HEK293T (cell line): Measurements from ENCODE around the gene DCAF12.

Source experiments
- CTCF ChIA-PET: fragments of 350-600 bp; formaldehyde crosslinking; extraction: SDS; loops from one replicate; lab custom pipeline; 2021; ENCODE audit warnings: antibody characterized with exemption, inconsistent platforms; lab: Yijun Ruan, JAX
- POLR2A ChIA-PET: fragments of 350-600 bp; formaldehyde crosslinking; extraction: SDS; loops from one replicate; lab custom pipeline; 2020; ENCODE audit warnings: antibody characterized with exemption, inconsistent platforms; lab: Yijun Ruan, JAX
- DNase-seq: peaks from one replicate; pipeline ENCODE4 v3.0.0; 2012; ENCODE audit warnings: mixed read lengths; ENCODE audit errors: extremely low spot score
- ARNT ChIP-seq: fragments of 450-650 bp; IDR thresholded peaks from 2 replicates; pipeline ENCODE4 v1.6.1; 2017; ENCODE audit warnings: mild to moderate bottlenecking
- BHLHE40 ChIP-seq: fragments of 450-650 bp; IDR thresholded peaks from 2 replicates; pipeline ENCODE4 v1.6.1; 2016; ENCODE audit warnings: mild to moderate bottlenecking, moderate library complexity, borderline replicate concordance
- CTBP1 ChIP-seq: fragments of 450-650 bp; IDR thresholded peaks from 2 replicates; pipeline ENCODE4 v1.6.1; 2016; ENCODE audit warnings: borderline replicate concordance
- ELF4 ChIP-seq: fragments of 450-650 bp; IDR thresholded peaks from 2 replicates; pipeline ENCODE4 v1.6.1; 2017; ENCODE audit warnings: antibody characterized with exemption
- FOXA1 ChIP-seq: fragments of 450-650 bp; IDR thresholded peaks from 2 replicates; pipeline ENCODE4 v1.6.1; 2016; ENCODE audit warnings: mild to moderate bottlenecking
- FOXK2 ChIP-seq: fragments of 450-650 bp; IDR thresholded peaks from 2 replicates; pipeline ENCODE4 v1.6.1; 2016; ENCODE audit warnings: mild to moderate bottlenecking
- FOXM1 ChIP-seq: fragments of 450-650 bp; IDR thresholded peaks from 2 replicates; pipeline ENCODE4 v1.6.1; 2017; ENCODE audit warnings: mild to moderate bottlenecking, borderline replicate concordance
- HDGF ChIP-seq: fragments of 450-650 bp; IDR thresholded peaks from 2 replicates; pipeline ENCODE4 v1.6.1; 2017; ENCODE audit warnings: antibody characterized with exemption, borderline replicate concordance
- L3MBTL2 ChIP-seq: fragments of 450-650 bp; conservative IDR thresholded peaks from 2 replicates; pipeline ENCODE4 v1.6.1; 2016; ENCODE audit warnings: mild to moderate bottlenecking
- LEF1 ChIP-seq: fragments of 450-650 bp; IDR thresholded peaks from 2 replicates; pipeline ENCODE4 v1.6.1; 2017; ENCODE audit warnings: mild to moderate bottlenecking, borderline replicate concordance
- NFRKB ChIP-seq: fragments of 450-650 bp; IDR thresholded peaks from 2 replicates; pipeline ENCODE4 v1.6.1; 2016; ENCODE audit warnings: mild to moderate bottlenecking, moderate library complexity
- SP1 ChIP-seq: fragments of 450-650 bp; IDR thresholded peaks from 2 replicates; pipeline ENCODE4 v1.6.1; 2017
- SUZ12 ChIP-seq: fragments of 450-650 bp; IDR thresholded peaks from 2 replicates; pipeline ENCODE4 v1.6.1; 2016; ENCODE audit warnings: mild to moderate bottlenecking
- TARDBP ChIP-seq: fragments of 450-650 bp; IDR thresholded peaks from 2 replicates; pipeline ENCODE4 v1.6.1; 2016
- ZNF384 ChIP-seq: fragments of 450-650 bp; IDR thresholded peaks from 2 replicates; pipeline ENCODE4 v1.6.1; 2016
- TF ChIP-seq, protein P1 (sequence below): fragments of 450-650 bp; IDR thresholded peaks from 2 replicates; pipeline ENCODE4 v1.6.1; 2016

Gene DCAF12

GRCh38 chr9:34102796-34103195 is 23.7 kb downstream of the DCAF12 start:
- POLR2A ChIA-PET: no interaction called here
- no peak for DNase-seq
- CTCF ChIA-PET: no interaction called here
- TF ChIP-seq SUZ12 (no peak), FOXA1 (no peak), LEF1 (no peak), L3MBTL2 (no peak), FOXM1 (no peak), FOXK2 (no peak), ZNF384 (no peak), HDGF (no peak), CTBP1 (no peak), TARDBP (no peak), BHLHE40 (no peak), NFRKB (no peak), ELF4 (no peak), ARNT (no peak)
- TF ChIP-seq, protein P1, sequence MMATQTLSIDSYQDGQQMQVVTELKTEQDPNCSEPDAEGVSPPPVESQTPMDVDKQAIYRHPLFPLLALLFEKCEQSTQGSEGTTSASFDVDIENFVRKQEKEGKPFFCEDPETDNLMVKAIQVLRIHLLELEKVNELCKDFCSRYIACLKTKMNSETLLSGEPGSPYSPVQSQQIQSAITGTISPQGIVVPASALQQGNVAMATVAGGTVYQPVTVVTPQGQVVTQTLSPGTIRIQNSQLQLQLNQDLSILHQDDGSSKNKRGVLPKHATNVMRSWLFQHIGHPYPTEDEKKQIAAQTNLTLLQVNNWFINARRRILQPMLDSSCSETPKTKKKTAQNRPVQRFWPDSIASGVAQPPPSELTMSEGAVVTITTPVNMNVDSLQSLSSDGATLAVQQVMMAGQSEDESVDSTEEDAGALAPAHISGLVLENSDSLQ: no peak

DNA sequence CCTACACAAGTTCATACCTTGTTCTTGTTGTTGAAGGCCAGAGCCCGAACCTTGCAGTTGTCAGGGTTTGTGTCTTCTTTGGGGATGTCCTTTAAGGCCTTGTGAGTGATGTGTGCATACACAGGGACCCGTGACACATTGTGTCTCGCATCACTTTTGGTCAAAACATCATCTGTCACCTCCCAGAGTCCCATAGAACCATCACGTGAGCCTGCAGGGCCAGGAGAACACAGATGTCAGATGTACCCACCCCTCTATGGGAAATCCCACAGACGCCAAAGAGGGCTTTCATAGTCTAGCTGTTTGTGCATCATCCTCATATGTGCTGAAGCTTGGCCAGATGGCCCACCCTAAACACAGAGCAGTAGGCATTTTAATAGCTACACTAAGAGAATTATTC is 28.2 kb downstream of the DCAF12 start:
- POLR2A ChIA-PET: no interaction called here
- CTCF ChIA-PET: no interaction called here
- TF ChIP-seq TARDBP (no peak), FOXM1 (no peak), SUZ12 (no peak), HDGF (no peak), LEF1 (no peak), ARNT (no peak)
- TF ChIP-seq, protein P1: no peak
- no peak for DNase-seq

DNA sequence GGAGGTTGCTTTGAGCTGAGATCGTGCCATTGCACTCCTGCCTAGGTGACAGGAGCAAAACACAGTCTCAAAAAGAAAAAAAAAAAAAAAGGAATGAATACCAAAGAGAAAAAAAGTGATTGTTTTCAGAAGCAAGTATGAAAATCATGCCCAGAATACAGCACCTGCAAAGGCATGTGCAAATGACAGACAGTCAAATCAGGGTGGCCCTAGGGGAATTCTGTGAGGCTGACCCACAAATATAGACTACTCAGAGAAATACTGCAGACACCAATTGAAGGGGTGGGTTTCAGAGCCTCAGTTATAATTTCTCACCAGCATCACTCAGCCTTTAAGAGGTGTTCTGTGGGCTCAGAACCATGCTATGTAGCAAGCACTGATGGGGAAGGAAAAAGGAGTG is 28.6 kb downstream of the DCAF12 start:
- ChIA-PET POLR2A (no interaction called here), CTCF (no interaction called here)
- TF ChIP-seq L3MBTL2 (no peak), SUZ12 (no peak), HDGF (no peak), FOXM1 (no peak), FOXK2 (no peak), LEF1 (no peak), FOXA1 (no peak), ELF4 (no peak), BHLHE40 (no peak), CTBP1 (no peak), ZNF384 (no peak), TARDBP (no peak), ARNT (no peak), NFRKB (no peak)
- TF ChIP-seq, protein P1: no peak
- DNase-seq: no peak

- ChIA-PET POLR2A (no interaction called here), CTCF (no interaction called here)
- no peak for DNase-seq
- no peak for TF ChIP-seq SUZ12
- TF ChIP-seq CTBP1: no peak
- no peak for TF ChIP-seq ELF4
- TF ChIP-seq FOXA1: no peak
- TF ChIP-seq TARDBP: no peak
- no peak for TF ChIP-seq ZNF384
- TF ChIP-seq FOXM1: no peak
- no peak for TF ChIP-seq HDGF
- TF ChIP-seq BHLHE40: no peak
- no peak for TF ChIP-seq FOXK2
- no peak for TF ChIP-seq NFRKB
- no peak for TF ChIP-seq ARNT
- TF ChIP-seq, protein P1: no peak
- no peak for TF ChIP-seq SP1
- TF ChIP-seq L3MBTL2: no peak
- no peak for TF ChIP-seq LEF1
These were observed 29.7 kb downstream of the DCAF12 start for GRCh38 chr9:34096751-34097150.

DNA sequence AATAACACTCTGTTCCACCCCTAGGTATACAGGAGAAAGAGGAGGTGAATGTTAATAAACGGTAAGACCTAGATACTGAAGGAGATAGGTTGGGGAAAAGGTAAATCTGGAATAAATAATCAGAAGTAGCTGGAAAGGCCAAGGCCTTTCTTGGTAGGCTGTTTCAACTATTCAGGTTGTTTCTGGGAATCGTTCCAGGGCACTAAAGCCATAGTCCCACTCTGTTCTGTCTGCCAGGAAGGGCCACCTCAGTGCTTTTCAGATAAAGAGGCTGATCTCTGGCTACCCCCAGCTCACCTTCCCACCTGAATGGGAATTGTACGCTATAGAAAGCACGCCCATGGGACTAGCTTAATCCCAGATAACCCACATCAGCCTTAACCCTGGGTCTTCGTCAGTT is 32.9 kb downstream of the DCAF12 start:
- DNase-seq: no peak
- CTCF ChIA-PET: no interaction called here
- POLR2A ChIA-PET: interaction anchor here (1.1 kb wide), 1 partner anchor 85 kb away, joined by 3 read pairs; the partner anchor contains the start of gene UBAP1
- no peak for TF ChIP-seq FOXK2
- no peak for TF ChIP-seq L3MBTL2
- TF ChIP-seq BHLHE40: no peak
- no peak for TF ChIP-seq CTBP1
- no peak for TF ChIP-seq TARDBP
- TF ChIP-seq SP1: no peak
- no peak for TF ChIP-seq FOXM1
- TF ChIP-seq ZNF384: no peak

DNA sequence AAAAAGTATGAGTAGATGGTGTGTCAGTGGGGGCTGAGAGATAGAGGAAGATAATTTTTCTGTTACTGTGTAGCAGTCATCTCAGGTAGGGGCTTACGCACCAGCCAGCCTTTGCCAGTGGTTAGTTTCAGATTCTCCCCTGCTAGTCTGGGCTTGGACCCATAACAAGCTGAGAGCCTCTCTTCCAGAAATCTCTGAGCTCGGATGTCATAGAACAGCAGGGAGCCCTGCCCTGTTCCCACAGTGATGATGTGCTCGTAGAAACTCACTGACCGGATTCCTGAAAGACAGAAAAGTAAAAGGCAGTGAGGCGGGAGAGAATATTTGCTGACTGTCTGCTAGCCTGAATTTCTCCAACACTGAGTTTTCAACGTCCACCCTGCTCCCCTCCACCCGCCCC is 37.2 kb downstream of the DCAF12 start:
- no peak for DNase-seq
- CTCF ChIA-PET: no interaction called here
- no peak for TF ChIP-seq FOXA1
- POLR2A ChIA-PET: interaction anchor here (1.0 kb wide), 1 partner anchor 16 kb away, joined by 3 read pairs; no protein-coding TSS in a partner anchor
